ENCODE data around the gene SRRM1.

DNA sequence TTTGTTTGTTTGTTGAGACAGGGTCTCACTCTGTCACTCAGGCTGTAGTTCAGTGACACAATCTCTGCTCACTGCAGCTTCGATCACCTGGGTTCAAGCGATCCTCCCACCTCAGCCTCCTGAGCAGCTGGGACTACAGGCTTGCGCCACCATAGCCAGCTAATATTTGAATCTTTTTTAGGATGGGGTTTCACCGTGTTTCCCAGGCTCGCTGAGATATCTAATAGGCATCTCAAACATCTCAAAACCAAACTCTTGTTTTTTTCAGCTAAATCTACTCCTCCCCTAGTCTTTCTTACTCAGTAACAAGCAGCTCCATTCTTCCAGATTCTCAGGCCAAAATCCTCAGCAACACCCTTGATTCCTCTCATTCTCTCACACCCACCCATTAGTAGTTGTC is 22.0 kb upstream of the SRRM1 start:
- TF ChIP-seq, protein P1, sequence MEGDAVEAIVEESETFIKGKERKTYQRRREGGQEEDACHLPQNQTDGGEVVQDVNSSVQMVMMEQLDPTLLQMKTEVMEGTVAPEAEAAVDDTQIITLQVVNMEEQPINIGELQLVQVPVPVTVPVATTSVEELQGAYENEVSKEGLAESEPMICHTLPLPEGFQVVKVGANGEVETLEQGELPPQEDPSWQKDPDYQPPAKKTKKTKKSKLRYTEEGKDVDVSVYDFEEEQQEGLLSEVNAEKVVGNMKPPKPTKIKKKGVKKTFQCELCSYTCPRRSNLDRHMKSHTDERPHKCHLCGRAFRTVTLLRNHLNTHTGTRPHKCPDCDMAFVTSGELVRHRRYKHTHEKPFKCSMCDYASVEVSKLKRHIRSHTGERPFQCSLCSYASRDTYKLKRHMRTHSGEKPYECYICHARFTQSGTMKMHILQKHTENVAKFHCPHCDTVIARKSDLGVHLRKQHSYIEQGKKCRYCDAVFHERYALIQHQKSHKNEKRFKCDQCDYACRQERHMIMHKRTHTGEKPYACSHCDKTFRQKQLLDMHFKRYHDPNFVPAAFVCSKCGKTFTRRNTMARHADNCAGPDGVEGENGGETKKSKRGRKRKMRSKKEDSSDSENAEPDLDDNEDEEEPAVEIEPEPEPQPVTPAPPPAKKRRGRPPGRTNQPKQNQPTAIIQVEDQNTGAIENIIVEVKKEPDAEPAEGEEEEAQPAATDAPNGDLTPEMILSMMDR (IDR thresholded peaks at IDR 0.05; ENCODE audit: low read length), result no peak
- no peak for TF ChIP-seq EZH2 (IDR thresholded peaks at IDR 0.05; ENCODE audit: borderline replicate concordance, low read length)
